Activated naive CD4-positive, alpha-beta T cell treated with anti-CD3 and anti-CD28 coated beads, Interleukin-2, amount 50 U/mL, for 72 hours (primary cell): Measurements from ENCODE around the gene PRKG1. TPM values are rescaled to one million over a fixed set of nuclear protein-coding genes. Genes with fewer than 3 reads are reported as not detected.

Experiments
- ATAC-seq, 2 donors: fragments of 150-1000 bp; cut with Tn5 transposase; 2 replicates each; pipeline ENCODE4 v1.10.0; 2021; ENCODE audit warnings: mild to moderate bottlenecking in 2 of 2, moderate library complexity in 2 of 2
- DNase-seq, 2 donors: peaks; one replicate each; pipeline ENCODE4 v3.0.0; 2021 to 2022; ENCODE audit warnings: low spot score in 2 of 2
- H3K27ac Mint-ChIP-seq, 2 donors: one replicate each; pipeline ENCODE4 v1.8.0; 2022; ENCODE audit warnings: mild to moderate bottlenecking in 2 of 2, mixed read lengths in 2 of 2
- H3K36me3 Mint-ChIP-seq, 2 donors: one replicate each; pipeline ENCODE4 v1.8.0; 2022; ENCODE audit warnings: mixed read lengths in 2 of 2
- H3K9me3 Mint-ChIP-seq, 2 donors: one replicate each; pipeline ENCODE4 v1.8.0; 2022; ENCODE audit warnings: mixed read lengths in 2 of 2
- total RNA-seq, 2 donors: library from RNA; stranded (reverse); gene quantifications; one replicate each; pipeline ENCODE4 v1.2.3, GENCODE V29; 2022

PRKG1 gene
- total RNA-seq, 2 donors from 2014 or later, result not detected

DNA sequence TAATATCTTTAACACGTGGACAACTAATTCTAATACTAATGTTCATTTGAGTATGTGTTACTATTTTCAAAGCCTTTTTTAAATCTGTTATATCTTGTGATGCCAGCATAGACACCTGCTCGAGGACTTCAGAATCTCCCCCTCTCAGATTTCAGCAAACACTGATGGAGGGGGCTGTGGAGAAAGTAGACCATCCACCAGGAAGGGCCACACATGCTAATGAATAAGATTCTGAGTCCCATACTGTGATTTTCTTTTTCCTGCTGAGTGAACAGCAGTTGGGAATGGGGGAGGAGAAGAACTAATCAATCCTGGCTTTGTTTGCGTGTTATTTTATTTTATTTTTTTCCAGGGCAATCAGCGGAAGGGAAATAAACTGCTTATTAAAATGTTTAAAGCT, 783.0 kb downstream of the PRKG1 start:
- H3K9me3 Mint-ChIP-seq, result no peaks in the 10 kb centered on the region

DNA sequence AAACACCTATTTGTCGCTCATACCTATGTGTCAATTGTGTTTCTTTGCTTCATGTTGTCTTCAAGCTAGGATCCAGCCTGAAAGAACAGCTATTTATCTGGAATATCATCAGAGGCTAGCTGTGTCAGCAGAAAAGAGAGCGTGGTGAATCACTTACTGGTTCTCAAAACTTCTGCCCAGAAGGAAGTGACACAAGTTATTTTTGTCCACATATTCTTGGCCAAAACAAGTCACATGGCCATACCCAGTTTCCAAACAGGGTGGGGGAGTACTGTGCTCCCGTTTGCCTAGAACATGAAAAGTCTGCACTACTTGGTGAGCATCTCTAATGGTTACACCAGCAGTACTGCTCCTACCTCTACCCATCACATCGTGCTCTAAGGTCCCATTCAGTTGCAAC, 786.0 kb downstream of the PRKG1 start:
- H3K9me3 Mint-ChIP-seq, result no peaks in the 10 kb centered on the region
- H3K27ac Mint-ChIP-seq, result no peak overlapping the region
- no peak for ATAC-seq
- H3K36me3 Mint-ChIP-seq, result no peaks in the 10 kb centered on the region
- DNase-seq, result no peak

More for the DNA sequence above, 783.0 kb downstream of the PRKG1 start:
- H3K36me3 Mint-ChIP-seq, result no peaks in the 10 kb centered on the region
- ATAC-seq (no peak), DNase-seq (no peak)
- H3K27ac Mint-ChIP-seq, result no peak overlapping the region

DNA sequence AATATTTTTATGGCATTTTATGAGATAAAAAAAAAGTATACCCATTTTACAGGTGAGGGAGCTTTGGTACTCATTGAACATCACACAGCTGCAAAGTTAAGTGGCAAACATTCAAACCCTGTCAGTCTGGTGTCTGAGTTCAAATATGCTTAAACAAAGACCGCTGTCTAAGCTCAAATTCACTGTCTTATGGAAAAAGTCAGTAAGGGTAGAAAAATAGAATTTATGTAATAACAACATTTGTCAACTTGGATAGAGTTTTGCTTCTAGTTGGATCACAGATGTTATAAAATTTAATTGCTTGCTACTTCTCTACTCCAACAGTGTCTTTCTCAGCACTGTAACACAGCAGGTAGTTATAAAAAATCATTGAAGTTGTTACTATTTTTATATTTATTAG, 786.8 kb downstream of the PRKG1 start:
- no peaks in the 10 kb centered on the region for H3K9me3 Mint-ChIP-seq

DNA sequence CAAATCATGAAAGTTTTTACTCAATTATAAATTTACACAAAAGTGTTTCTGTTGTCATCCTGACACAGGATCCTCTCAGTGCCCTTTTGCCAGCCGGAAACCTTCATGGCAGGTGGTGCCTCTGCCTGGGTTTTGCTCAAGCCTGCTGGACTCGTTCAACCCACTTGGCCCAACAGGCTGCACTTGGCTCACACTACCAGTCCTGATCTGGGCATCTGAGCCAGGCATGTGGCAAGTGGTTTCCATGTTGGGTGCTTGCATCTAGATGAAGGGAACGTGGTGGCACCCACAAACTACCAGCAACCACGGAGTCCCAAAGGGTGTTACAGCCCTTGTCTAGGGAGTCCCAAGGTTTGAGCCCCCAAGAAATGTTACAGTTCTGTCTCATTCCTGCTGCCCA, 787.4 kb downstream of the PRKG1 start:
- no peak for ATAC-seq
- no peak for DNase-seq
- Mint-ChIP-seq H3K9me3 (no peaks in the 10 kb centered on the region), H3K36me3 (no peaks in the 10 kb centered on the region), H3K27ac (no peak overlapping the region)

More for the DNA sequence above, 786.8 kb downstream of the PRKG1 start:
- DNase-seq (no peak), ATAC-seq (no peak)
- H3K36me3 Mint-ChIP-seq, result no peaks in the 10 kb centered on the region
- H3K27ac Mint-ChIP-seq, result no peak overlapping the region

DNA sequence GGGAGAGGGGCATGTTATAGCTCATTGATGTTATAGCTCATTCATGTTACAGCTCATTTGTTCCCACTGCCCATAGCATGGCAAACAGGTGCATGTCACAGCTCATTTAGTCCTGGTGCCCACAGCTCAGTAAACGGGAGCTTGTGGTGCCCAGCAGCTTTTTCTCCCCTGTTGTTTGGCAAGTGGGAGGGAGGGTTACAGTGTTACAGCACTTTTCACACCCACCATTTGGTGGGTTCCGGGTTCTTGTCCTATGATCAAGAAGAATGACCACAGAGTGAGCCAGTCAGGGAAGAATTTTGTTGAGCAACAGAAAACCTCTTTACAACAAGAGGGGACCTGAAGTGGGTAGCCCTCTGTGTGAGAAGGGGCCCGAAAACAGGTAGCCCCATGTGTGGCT, 787.9 kb downstream of the PRKG1 start:
- Mint-ChIP-seq H3K36me3 (no peaks in the 10 kb centered on the region), H3K27ac (no peak overlapping the region), H3K9me3 (peaks cover 0 to 2% of the 10 kb centered on the region in 2 donors)
- DNase-seq (no peak), ATAC-seq (no peak)

DNA sequence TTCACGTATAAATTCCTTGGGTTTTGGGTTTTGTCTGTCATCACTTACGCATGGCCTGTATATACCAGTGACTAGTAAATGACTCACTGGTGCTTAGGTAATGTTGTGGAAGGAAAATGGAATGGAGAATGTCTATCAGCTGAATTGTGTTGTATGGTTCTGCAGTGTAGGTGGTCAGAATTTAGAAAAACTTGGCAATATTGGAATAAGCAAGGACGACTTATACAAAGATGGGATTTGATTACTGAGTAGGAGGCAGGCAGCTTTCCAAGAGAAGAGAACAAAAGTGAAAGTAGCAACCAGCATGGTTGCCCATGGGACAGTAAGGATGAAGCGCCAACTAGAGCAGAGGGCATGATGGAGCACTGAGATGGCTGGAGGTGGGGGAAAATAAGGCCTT, 793.7 kb downstream of the PRKG1 start:
- ATAC-seq, result peak in 1 of 2 donors; percentile 22
- DNase-seq, result no peak
- Mint-ChIP-seq H3K36me3 (no peaks in the 10 kb centered on the region), H3K27ac (no peak overlapping the region), H3K9me3 (peaks cover 0 to 4% of the 10 kb centered on the region in 2 donors)

DNA sequence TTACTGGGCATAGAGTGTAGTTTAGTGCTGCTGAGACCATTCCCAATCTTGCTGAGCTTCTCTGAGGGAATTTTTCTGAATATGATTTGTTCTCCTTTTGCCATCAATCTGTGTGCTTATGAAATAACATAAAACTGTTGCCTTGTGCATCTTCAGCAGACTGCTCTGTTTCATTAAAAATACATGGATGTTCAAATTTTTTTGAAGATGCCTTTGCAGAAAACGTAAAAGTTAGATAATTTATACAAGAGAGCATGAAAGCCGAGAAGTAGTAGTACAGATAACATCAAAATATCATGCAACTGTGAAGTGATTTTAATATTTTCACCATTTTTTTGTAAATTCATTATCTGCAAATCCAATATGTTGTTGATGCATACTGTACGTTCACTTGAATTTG, 799.8 kb downstream of the PRKG1 start:
- no peak for ATAC-seq
- no peaks in the 10 kb centered on the region for H3K36me3 Mint-ChIP-seq
- H3K9me3 Mint-ChIP-seq, result no peaks in the 10 kb centered on the region
- DNase-seq, result no peak
- H3K27ac Mint-ChIP-seq, result no peak overlapping the region

DNA sequence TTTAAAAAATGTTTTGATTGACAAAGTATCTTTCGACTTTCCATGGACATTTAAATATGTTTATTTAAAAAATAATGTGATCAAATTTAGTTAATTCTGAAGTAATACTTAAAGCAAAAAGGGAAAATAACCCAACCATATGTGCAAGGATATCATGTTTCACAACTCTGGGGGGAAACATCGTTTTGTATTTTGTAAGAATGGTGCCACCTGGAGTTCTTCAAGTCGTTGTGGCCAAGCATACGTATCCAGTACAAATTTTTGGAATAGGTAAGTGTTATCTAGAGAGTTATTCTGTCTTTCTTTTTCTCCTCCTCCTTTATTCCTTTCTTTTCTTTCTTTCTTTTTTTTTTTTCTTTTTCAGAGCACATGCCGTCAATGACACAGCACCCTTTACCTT, 801.3 kb downstream of the PRKG1 start:
- Mint-ChIP-seq H3K36me3 (no peaks in the 10 kb centered on the region), H3K27ac (no peak overlapping the region), H3K9me3 (no peaks in the 10 kb centered on the region)
- no peak for DNase-seq
- ATAC-seq, result no peak

DNA sequence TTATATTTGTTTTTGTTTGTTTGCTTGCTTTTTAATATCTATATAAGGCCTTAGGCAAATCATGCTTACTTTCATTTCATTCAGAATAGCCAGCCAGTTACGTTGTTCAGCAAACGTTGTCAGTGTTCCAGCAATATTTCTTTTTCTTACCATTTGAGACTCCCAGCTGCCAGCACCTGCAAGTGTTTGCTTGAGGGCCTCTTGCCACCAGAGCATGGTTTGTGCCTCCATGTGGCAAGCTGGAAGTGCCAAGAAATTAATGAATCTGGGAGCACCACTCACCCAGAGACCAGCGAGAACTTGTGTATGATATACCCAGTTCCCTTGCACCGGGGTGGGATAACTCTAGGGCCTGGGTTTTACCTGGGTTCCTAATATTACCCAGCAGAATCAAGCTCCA, 802.2 kb downstream of the PRKG1 start:
- Mint-ChIP-seq H3K27ac (no peak overlapping the region), H3K9me3 (peaks cover 0 to 5% of the 10 kb centered on the region in 2 donors), H3K36me3 (no peaks in the 10 kb centered on the region)
- DNase-seq (no peak), ATAC-seq (no peak)

DNA sequence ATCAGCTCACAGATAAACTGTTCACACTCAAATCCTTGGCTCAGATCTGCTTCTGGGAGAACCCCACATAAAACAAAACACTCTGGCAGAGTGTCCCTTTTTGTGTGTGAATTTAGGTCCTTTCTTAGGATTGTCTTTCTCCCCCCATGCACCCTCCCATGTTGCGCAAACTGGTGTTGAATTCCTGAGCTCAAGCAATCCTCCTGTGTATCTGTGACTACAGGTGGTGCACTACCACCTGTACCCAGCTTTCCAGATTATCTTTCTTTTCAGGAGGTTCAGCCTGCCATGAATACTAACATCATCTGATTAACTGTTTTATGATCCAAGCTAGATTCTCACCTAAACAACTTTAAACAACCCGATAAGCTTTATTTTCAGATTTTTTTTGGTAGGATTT, 802.7 kb downstream of the PRKG1 start:
- Mint-ChIP-seq H3K36me3 (no peaks in the 10 kb centered on the region), H3K27ac (no peak overlapping the region), H3K9me3 (peaks cover 0 to 5% of the 10 kb centered on the region in 2 donors)
- ATAC-seq (no peak), DNase-seq (no peak)

DNA sequence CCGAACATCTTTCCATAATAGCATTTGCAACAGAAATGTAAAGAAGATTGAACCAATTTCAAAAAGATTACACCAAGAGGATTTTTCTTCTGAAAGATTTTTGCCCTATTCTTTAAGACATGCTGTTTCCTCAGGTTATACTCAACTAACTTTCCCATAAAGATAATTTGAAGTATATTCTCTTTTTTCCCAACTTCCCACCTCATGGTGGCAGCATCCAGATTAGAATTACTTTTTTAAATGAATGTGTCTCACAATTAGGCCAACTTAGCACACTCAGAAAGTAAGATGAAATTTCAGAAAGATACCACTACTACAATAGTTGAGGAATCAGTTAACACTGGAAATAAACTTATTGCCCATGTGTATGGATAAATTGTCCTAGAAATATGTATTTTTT, 803.3 kb downstream of the PRKG1 start:
- ATAC-seq, result no peak
- DNase-seq, result no peak
- peaks cover 0 to 5% of the 10 kb centered on the region in 2 donors for H3K9me3 Mint-ChIP-seq
- H3K36me3 Mint-ChIP-seq, result no peaks in the 10 kb centered on the region
- H3K27ac Mint-ChIP-seq, result no peak overlapping the region

DNA sequence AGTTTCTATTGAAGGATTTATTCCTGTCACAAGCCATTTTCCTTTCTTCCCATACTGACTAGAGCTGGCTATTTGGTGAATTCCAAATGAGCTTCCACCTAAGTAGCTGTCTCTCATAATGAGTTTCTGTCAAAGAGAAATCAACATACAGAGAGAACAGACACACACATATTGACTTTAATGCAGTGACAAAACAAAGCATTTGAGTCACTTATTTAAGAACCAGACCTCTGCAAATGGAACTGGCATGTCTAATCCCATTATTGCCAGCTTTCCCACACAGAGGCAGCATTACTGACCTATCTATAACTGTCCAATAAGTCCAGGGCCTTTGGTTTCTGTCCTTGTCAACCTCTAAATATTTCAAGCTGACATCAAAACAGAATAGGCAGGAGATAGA, 804.4 kb downstream of the PRKG1 start:
- no peak for ATAC-seq
- peak overlapping the region in 1 of 2 donors; percentile 27 for H3K27ac Mint-ChIP-seq

DNA sequence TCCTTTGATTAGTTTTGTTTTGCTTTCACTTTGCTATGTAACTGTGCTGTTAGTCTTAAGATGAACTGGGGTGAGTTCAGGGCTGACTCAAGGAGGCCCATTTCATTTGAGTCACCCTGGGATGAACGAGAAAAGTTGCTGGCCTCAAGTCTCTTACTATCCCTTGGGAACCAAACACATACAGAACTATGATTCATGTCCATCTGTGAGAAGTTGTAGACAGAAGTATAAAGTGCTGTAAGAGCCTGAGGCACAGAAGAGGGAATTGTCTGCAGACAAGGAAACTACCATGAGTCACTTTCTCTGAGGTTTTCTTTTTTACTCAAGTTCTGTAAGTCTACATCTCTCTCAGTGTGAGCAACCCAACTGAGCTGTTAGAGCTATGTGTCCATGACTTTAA, 805.0 kb downstream of the PRKG1 start:
- peak; percentile 98 to 99 for ATAC-seq
- Mint-ChIP-seq H3K9me3 (peaks cover 0 to 5% of the 10 kb centered on the region in 2 donors), H3K27ac (peak overlapping the region in 1 of 2 donors; percentile 27), H3K36me3 (no peaks in the 10 kb centered on the region)
- DNase-seq, result peak in 1 of 2 donors; percentile 8

More for the DNA sequence above, 804.4 kb downstream of the PRKG1 start:
- peaks cover 0 to 5% of the 10 kb centered on the region in 2 donors for H3K9me3 Mint-ChIP-seq
- no peaks in the 10 kb centered on the region for H3K36me3 Mint-ChIP-seq
- DNase-seq, result no peak

DNA sequence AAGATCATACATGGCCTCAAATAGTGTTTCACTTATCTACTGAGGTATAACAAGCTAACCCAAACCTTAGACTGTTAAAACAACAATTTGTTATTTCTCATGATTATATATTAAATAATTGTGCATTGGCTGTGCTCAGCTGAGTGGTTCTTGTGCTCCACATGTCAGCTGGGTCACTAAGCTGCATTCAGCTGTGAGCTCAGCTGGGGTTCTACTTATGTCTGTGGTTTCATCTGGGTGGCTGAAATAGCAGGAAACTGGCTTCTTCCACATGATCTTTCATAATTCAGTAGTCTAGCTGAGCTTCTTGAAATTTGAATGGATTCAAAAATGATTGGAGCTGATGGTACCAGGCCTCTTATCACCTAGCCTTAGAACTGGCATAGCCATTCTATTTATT, 806.9 kb downstream of the PRKG1 start:
- H3K27ac Mint-ChIP-seq, result no peak overlapping the region
- ATAC-seq (no peak), DNase-seq (no peak)
- no peaks in the 10 kb centered on the region for H3K36me3 Mint-ChIP-seq
- H3K9me3 Mint-ChIP-seq, result peaks cover 0 to 5% of the 10 kb centered on the region in 2 donors

DNA sequence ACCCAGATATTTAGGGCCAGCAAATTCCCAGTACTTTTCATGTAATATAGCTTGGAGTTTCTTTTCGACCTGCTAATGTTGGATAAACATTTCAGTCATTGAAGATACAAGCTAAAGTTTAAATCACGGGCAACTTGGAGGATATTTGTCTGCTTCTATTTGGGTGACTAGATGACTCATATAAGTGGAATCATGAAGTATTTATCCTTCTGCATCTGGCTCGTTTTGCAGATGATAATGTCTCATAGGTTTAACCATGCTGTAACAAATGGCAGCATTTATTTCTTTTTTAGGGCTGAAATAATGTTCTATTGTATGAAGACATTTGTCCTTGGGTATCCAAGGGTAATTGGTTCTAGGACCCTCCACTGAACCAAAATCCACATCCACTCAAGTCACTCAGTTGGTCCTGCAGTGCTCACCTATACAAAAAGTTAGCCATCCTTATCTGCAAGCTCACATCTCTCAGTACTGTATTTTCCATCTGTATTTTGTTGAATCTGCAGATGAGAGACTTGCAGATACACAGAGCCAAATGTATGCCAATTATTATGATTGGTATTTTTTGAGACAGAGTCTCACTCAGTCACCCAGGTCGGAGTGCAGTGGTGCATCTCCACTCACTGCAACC, 812.3 kb downstream of the PRKG1 start:
- DNase-seq (no peak), ATAC-seq (no peak)
- Mint-ChIP-seq H3K27ac (no peak overlapping the region), H3K36me3 (no peaks in the 10 kb centered on the region), H3K9me3 (no peaks in the 10 kb centered on the region)

DNA sequence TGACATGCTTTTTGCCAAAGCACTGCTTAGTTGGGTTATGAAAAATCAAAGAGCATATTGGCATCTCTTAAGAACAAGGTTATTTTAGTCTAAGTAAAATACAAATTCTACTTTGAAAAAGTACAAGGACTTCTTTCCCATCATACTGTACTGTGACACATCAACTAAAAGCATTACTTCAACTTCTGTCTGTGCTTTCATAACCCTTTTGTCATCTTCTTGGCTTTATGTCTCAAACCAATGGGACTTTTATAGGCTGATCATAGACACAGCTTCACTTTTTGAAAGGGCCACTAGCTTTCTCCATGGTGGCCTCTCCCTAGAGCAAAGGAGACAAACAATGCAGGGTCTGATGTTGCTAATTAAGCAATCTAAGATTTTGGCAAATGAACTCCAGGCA, 814.0 kb downstream of the PRKG1 start:
- Mint-ChIP-seq H3K27ac (no peak overlapping the region), H3K36me3 (no peaks in the 10 kb centered on the region), H3K9me3 (no peaks in the 10 kb centered on the region)
- DNase-seq (no peak), ATAC-seq (no peak)

DNA sequence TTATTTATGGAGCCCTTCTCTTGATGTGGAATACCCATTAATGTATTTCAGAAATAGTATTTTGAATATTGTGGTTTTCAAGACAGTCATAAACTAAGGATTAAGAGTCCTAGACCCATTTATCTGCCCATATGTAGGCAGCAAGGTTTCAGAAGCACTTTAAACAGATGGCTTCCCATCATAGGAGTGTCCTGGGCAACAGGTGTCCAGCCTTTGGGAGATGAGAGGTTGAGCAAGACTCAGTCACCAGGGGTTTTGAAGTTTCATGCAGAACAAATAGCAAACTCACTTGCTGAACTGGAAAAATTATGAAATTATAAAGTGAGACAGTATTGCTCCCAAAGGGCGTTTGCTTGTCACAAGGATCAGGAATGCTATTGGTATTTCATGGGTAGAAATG, 818.0 kb downstream of the PRKG1 start:
- no peak for ATAC-seq

DNA sequence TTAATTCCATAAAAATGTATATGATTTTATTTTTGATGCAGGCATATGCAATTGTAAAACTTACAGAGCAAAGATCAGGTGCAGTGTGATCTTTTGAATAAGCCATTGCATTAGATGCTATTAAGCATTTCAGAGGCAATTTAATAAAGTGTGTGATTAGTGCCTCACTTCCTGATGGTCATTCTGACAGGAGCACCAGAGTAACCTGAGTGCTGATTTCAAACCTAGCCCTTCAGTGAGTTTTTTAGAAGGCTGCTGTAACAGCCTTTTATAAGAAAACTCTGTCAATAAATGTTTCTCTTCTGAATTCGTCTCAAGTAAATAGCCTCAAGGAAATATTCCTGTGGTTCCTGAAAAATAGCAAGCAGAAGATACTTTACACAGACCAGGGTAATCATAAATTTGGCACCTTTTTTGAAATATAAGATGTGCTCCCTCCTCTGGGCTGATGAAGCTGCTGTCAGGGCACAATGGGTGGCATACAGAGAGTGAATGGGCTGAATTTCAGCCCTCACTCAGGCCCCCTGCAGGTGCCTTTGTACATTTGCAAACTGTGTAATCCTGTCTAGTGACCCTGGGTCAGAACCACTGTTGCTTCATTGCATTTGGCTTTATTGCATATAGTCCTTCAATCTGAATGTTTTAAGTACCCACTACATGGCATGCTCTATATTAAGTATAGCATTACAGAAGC, 818.8 kb downstream of the PRKG1 start:
- no peaks in the 10 kb centered on the region for H3K36me3 Mint-ChIP-seq
- H3K27ac Mint-ChIP-seq, result no peak overlapping the region
- DNase-seq, result no peak
- ATAC-seq, result peak in 1 of 2 donors; percentile 62
- H3K9me3 Mint-ChIP-seq, result no peaks in the 10 kb centered on the region

More for the DNA sequence above, 818.0 kb downstream of the PRKG1 start:
- Mint-ChIP-seq H3K9me3 (no peaks in the 10 kb centered on the region), H3K36me3 (no peaks in the 10 kb centered on the region), H3K27ac (peak overlapping the region in 1 of 2 donors; percentile 36)
- DNase-seq, result no peak
